ENCODE measurements around the gene DHH.

DHH gene

GRCh38 chr12:49043241-49043640 lies 51.4 kb downstream of the DHH start:
- no peak for TF ChIP-seq CTCF (IDR thresholded peaks at IDR 0.05; ENCODE audit: low read length, missing control alignments)
- H3K4me3 ChIP-seq (replicated peaks; ENCODE audit: low read depth, low read length): no peak overlapping the region
- no peak for DNase-seq (ENCODE audit: low read depth)

- DNase-seq (ENCODE audit: low read depth): no peak
- no peak overlapping the region for H3K4me3 ChIP-seq (replicated peaks; ENCODE audit: low read depth, low read length)
- no peak for TF ChIP-seq CTCF (IDR thresholded peaks at IDR 0.05; ENCODE audit: low read length, missing control alignments)
Observed at GRCh38 chr12:49041881-49042484, 52.6 kb downstream of the DHH start.

DNA sequence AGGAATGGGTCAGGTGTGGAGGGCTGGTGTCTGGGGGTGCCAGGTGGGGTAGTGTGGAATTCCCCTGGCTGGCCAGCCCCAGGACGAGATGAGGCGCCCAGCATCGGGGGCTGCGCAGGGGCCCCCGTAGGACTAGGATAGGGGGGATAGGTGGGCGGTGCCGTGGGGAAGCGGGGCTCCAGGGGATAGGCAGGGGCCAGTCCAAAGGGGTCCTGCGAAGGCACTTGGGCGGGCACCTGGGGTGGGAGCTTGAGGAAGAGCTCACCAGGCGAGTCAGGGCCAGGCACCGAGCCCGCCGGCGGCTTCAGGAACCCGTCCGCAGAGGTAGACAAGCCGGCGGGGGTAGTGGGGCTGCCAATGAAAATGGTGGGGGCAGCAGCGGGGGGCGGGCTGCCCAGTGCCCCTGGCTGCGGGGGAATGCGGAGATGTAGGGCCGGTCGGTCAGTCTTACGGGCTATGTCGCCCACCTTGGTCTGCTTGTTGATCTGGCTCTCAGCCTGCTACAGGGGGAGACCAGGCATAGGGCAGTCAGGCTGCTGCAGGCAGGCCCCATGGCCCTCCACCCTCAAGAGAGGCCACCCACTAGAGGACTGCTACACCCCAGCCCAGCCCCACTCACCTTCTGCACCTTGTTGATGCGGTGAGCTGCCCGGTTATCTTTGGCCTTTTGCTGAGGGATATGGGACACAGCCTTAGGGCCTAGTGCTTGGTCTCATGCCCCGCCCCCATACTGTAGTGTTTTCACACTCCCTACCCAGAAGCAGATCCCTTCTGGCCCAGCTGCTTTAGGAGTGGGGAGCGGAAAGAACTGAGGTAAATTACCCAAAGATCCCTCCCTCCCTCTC lies 53.3 kb downstream of the DHH start:
- no peak for DNase-seq (ENCODE audit: low read depth)
- no peak overlapping the region for H3K4me3 ChIP-seq (replicated peaks; ENCODE audit: low read depth, low read length)
- TF ChIP-seq CTCF (IDR thresholded peaks at IDR 0.05; ENCODE audit: low read length, missing control alignments): no peak

DNA sequence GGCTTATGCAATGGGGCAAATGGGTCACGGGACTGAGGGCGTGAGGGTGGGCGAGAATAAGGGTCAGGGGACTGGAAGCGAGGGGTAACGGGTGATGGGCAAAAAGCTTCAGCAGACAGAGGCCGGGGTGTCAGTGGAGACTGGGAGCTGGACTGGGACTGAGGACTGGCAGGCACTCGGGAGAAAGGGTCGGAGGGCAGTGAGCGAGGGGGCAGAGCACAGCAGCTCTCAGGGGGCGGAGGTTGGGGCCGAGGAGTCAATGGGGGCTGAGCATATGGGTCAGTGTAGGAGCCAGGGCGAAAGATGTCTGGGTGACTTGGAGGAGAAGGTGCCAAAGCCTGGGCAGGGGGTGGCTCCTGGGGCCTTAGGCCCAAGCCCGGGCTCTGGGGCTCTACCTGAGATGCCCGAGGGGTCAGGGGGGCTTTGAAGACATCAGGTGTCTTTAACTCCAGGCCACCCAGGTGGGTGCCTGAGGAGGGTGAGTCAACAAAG lies 54.2 kb downstream of the DHH start:
- TF ChIP-seq CTCF (IDR thresholded peaks at IDR 0.05; ENCODE audit: low read length, missing control alignments): no peak
- no peak for DNase-seq (ENCODE audit: low read depth)
- H3K4me3 ChIP-seq (replicated peaks; ENCODE audit: low read depth, low read length): no peak overlapping the region

DNA sequence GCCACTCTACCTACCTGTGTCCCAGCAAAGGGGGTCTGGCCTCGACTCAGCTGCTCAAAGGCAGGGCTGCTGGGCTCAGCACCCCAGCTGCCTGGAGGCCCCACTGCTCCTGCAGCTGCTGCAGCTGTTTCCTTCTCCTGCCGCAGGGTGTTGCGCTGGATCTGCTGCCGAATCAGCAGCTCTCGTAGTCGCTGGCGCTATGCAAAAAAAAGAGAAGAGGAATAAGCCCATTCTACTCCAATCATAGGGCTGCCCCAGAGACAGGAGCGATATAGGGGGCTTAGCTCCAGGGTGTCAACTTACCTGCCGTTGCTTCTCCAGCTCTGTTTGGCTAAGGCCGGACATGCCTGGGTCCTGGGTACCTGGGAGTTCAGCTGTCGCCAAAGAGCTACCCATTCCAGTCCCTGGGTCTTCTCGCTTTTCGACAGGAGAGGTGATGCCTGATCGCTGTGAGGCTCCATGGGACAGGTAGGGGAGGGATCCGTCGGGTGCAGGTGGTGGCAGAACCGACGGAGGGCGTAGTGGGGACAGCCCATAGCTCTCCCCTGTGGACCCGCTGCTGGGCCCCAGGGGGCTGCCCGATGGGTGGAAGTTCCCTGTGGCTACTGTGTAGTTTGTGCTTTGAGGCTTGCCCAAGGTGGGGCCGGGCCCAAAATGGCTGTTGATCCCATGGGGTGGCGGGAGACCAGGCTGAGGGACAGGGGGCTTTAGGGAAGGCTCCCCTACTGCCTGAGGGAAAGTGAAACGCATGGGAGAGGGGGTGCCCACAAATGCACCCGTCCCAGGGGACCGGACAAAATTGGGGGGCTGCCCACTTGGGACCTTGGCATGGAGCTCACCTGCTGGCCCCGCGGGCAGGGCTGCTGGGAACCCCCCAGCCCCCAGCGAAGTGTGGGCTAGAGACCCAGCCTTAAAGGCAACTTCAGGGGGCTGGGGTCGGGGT lies 54.9 kb downstream of the DHH start:
- H3K4me3 ChIP-seq (replicated peaks; ENCODE audit: low read depth, low read length): no peak overlapping the region
- TF ChIP-seq CTCF (IDR thresholded peaks at IDR 0.05; ENCODE audit: low read length, missing control alignments): no peak
- DNase-seq (ENCODE audit: low read depth): no peak

GRCh38 chr12:49038291-49038955 lies 56.2 kb downstream of the DHH start:
- no peak overlapping the region for H3K4me3 ChIP-seq (replicated peaks; ENCODE audit: low read depth, low read length)
- no peak for TF ChIP-seq CTCF (IDR thresholded peaks at IDR 0.05; ENCODE audit: low read length, missing control alignments)
- no peak for DNase-seq (ENCODE audit: low read depth)

Measured in fibroblast of pulmonary artery (primary cell).